CD14-positive monocyte (primary cell): ENCODE data around the gene MRPL14. TPM values are rescaled to one million over a fixed set of nuclear protein-coding genes. Genes with fewer than 3 reads are reported as not detected.

Source experiments
- DNase-seq, 3 donors: peaks; one replicate each; pipeline ENCODE4 v3.0.0-alpha.2; 2011 to 2022
- H2AFZ ChIP-seq: 2 replicates; pipeline ENCODE4 v1.6.0; 2012; ENCODE audit warnings: mild to moderate bottlenecking, low read depth, low read length, inconsistent platforms; ENCODE audit not compliant: insufficient read depth, poor library complexity, severe bottlenecking
- H3K27ac ChIP-seq, 2 donors: 1 replicate in 1 of 2; 2 replicates in 1 of 2; pipeline ENCODE4 v1.5.1; 2012 to 2013; ENCODE audit warnings: low read length in 2 of 2, control low read depth in 1 of 2, inconsistent platforms in 1 of 2, low read depth in 1 of 2, mild to moderate bottlenecking in 1 of 2
- H3K27me3 ChIP-seq, 2 donors: one replicate each; pipeline versions ENCODE4 v1.6.0 to v1.6.1; 2011 to 2013; ENCODE audit warnings: low read length in 2 of 2; ENCODE audit not compliant: control insufficient read depth in 2 of 2, insufficient read depth in 2 of 2
- H3K36me3 ChIP-seq, 2 donors: replicated peaks in 1 of 2; 1 replicate in 1 of 2; 2 replicates in 1 of 2; pipeline versions ENCODE4 v1.5.1 to v1.6.1; 2012 to 2013; ENCODE audit warnings: low read length in 2 of 2, control low read depth in 1 of 2, inconsistent platforms in 1 of 2, mild to moderate bottlenecking in 1 of 2; ENCODE audit not compliant: insufficient read depth in 2 of 2, control insufficient read depth in 1 of 2
- H3K4me1 ChIP-seq, 2 donors: 1 replicate in 1 of 2; 2 replicates in 1 of 2; pipeline versions ENCODE4 v1.5.1 to v1.6.1; 2012 to 2013; ENCODE audit warnings: low read length in 2 of 2, control low read depth in 1 of 2, inconsistent platforms in 1 of 2, mild to moderate bottlenecking in 1 of 2, moderate library complexity in 1 of 2; ENCODE audit not compliant: insufficient read depth in 2 of 2, control insufficient read depth in 1 of 2
- H3K4me2 ChIP-seq: replicated peaks from 2 replicates; pipeline ENCODE3; 2012; ENCODE audit warnings: low read length, moderate library complexity, mild to moderate bottlenecking; ENCODE audit not compliant: poor library complexity, severe bottlenecking; ENCODE audit errors: extremely low read depth
- H3K4me3 ChIP-seq, 3 experiments: fragments of 200-600 bp in 1 of 3; sonication (generic) in 1 of 3; replicated peaks in 1 of 3; 1 replicate in 2 of 3; 2 replicates in 1 of 3; pipeline ENCODE4 v1.5.1; 2011 to 2013; ENCODE audit warnings: low read length in 3 of 3, mild to moderate bottlenecking in 3 of 3, control low read depth in 2 of 3, low read depth in 2 of 3, inconsistent platforms in 1 of 3, moderate library complexity in 1 of 3
- H3K79me2 ChIP-seq: 2 replicates; pipeline ENCODE4 v1.6.0; 2012; ENCODE audit warnings: mild to moderate bottlenecking, control low read depth, inconsistent platforms, low read length, moderate library complexity; ENCODE audit not compliant: insufficient read depth
- H3K9ac ChIP-seq: 2 replicates; pipeline ENCODE4 v1.6.0; 2017; ENCODE audit warnings: low read length, mild to moderate bottlenecking; ENCODE audit not compliant: insufficient read depth, poor library complexity, severe bottlenecking
- H3K9me3 ChIP-seq, 2 donors: replicated peaks in 1 of 2; 1 replicate in 1 of 2; 2 replicates in 1 of 2; pipeline versions ENCODE4 v1.5.1 to v1.6.1; 2012 to 2013; ENCODE audit warnings: low read length in 2 of 2, control low read depth in 1 of 2; ENCODE audit not compliant: control insufficient read depth in 1 of 2, insufficient read depth in 1 of 2
- H4K20me1 ChIP-seq: 2 replicates; pipeline ENCODE4 v1.6.0; 2012; ENCODE audit warnings: mild to moderate bottlenecking, low read length, control low read depth, moderate library complexity; ENCODE audit not compliant: insufficient read depth
- H3K27ac Mint-ChIP-seq, 7 donors: one replicate each; pipeline ENCODE4 v1.8.0; 2020; ENCODE audit warnings: mild to moderate bottlenecking in 7 of 7, mixed read lengths in 7 of 7, moderate library complexity in 6 of 7, inconsistent platforms in 2 of 7
- H3K27me3 Mint-ChIP-seq, 3 donors: one replicate each; pipeline ENCODE4 v1.8.0; 2021 to 2022; ENCODE audit warnings: low read depth in 3 of 3, mild to moderate bottlenecking in 3 of 3, mixed read lengths in 3 of 3, moderate library complexity in 3 of 3, inconsistent platforms in 1 of 3
- H3K36me3 Mint-ChIP-seq, 2 donors: one replicate each; pipeline ENCODE4 v1.8.0; 2020; ENCODE audit warnings: mixed read lengths in 2 of 2, inconsistent platforms in 1 of 2, mild to moderate bottlenecking in 1 of 2
- H3K4me1 Mint-ChIP-seq: one replicate; pipeline ENCODE4 v1.8.0; 2020; ENCODE audit warnings: mild to moderate bottlenecking, mixed read lengths
- H3K4me3 Mint-ChIP-seq, 2 donors: one replicate each; pipeline ENCODE4 v1.8.0; 2020; ENCODE audit warnings: mild to moderate bottlenecking in 2 of 2, mixed read lengths in 2 of 2, moderate library complexity in 1 of 2
- H3K9me3 Mint-ChIP-seq, 7 donors: one replicate each; pipeline ENCODE4 v1.8.0; 2020 to 2022; ENCODE audit warnings: mixed read lengths in 7 of 7, mild to moderate bottlenecking in 6 of 7, moderate library complexity in 6 of 7, inconsistent platforms in 2 of 7
- CTCF ChIP-seq: fragments of 200-600 bp; IDR thresholded peaks from one replicate; pipeline ENCODE4 v1.8.0; 2022; ENCODE audit warnings: antibody characterized with exemption, mild to moderate bottlenecking
- WGBS: methylation state at CpG from one replicate; pipeline ENCODE4 v1.1.5; 2013; ENCODE audit warnings: missing lambda C conversion rate; ENCODE audit not compliant: insufficient coverage; 5-methylcytosine and 5-hydroxymethylcytosine counted together
- intact Hi-C, 2 donors: fragments of 100-400 bp; cut with micrococcal nuclease; formaldehyde crosslinking; loops; one replicate each; pipeline versions ENCODE4 v1.15.0 to v1.15.1; 2023
- polyA plus RNA-seq, 3 donors: library from polyadenylated mRNA; depleted of rRNA in 1 of 3; unstranded in 2 of 3; stranded (reverse) in 1 of 3; fragments of 300-500 nt in 2 of 3; fragments of >200 nt in 1 of 3; fragmentation: Illumina TruSeq in 2 of 3; gene quantifications; 1 replicate in 2 of 3; 2 replicates in 1 of 3; pipeline ENCODE4 v1.2.3, GENCODE V29; 2012 to 2021

Gene MRPL14
- polyA plus RNA-seq, 3 donors, result 18.5 to 91.5 (median 78.2) TPM

GRCh38 chr6:44169886-44170570 is 42.8 kb upstream of the MRPL14 start:
- Histone ChIP-seq H4K20me1 (no peaks in the 10 kb centered on the region), H3K36me3 (no peaks in the 10 kb centered on the region), H3K79me2 (no peaks in the 10 kb centered on the region), H2AFZ (no peak overlapping the region), H3K9ac (no peak overlapping the region), H3K4me3 (no peak overlapping the region), H3K27ac (no peak overlapping the region), H3K9me3 (no peaks in the 10 kb centered on the region), H3K27me3 (no peaks in the 10 kb centered on the region), H3K4me2 (no peak overlapping the region), H3K4me1 (peaks cover 0 to 6% of the 10 kb centered on the region in 2 donors)
- no peaks in the 10 kb centered on the region for H3K36me3 Mint-ChIP-seq
- intact Hi-C loops, result loop anchor here (5.0 kb wide), 2 partner anchors 67 to 87 kb away; partner anchors contain the start of gene SLC35B2 (in 1 of the 2)
- H3K4me1 Mint-ChIP-seq, result peaks cover 13% of the 10 kb centered on the region
- DNase-seq, result no peak
- H3K27me3 Mint-ChIP-seq, result peaks cover 7 to 14% (median 8%) of the 10 kb centered on the region in 3 donors
- TF ChIP-seq CTCF, result no peak
- peaks cover 0 to 2% (median 0%) of the 10 kb centered on the region in 7 donors for H3K9me3 Mint-ChIP-seq
- WGBS, result 90% methylated on average over 2 of the region's 10 CpGs
- H3K4me3 Mint-ChIP-seq, result no peak overlapping the region
- H3K27ac Mint-ChIP-seq, result no peak overlapping the region

- Histone ChIP-seq H4K20me1 (no peaks in the 10 kb centered on the region), H3K79me2 (no peaks in the 10 kb centered on the region), H2AFZ (no peak overlapping the region), H3K4me2 (no peak overlapping the region), H3K27ac (no peak overlapping the region), H3K9me3 (no peaks in the 10 kb centered on the region), H3K9ac (no peak overlapping the region), H3K4me1 (peaks cover 0 to 6% of the 10 kb centered on the region in 2 donors), H3K36me3 (no peaks in the 10 kb centered on the region), H3K4me3 (no peak overlapping the region), H3K27me3 (no peaks in the 10 kb centered on the region)
- Mint-ChIP-seq H3K27ac (no peak overlapping the region), H3K4me1 (peaks cover 13% of the 10 kb centered on the region), H3K27me3 (peaks cover 6 to 16% (median 8%) of the 10 kb centered on the region in 3 donors), H3K4me3 (no peak overlapping the region), H3K36me3 (no peaks in the 10 kb centered on the region), H3K9me3 (no peaks in the 10 kb centered on the region)
- intact Hi-C loops, result no loop called here
- DNase-seq, result no peak
- TF ChIP-seq CTCF, result no peak
- 95% methylated on average over 6 of the region's 9 CpGs for WGBS
Measured at GRCh38 chr6:44169154-44169553, 41.9 kb upstream of the MRPL14 start.
